GM23338 (cell line): ENCODE measurements around the gene RTN4RL2. TPM values are rescaled to one million over a fixed set of nuclear protein-coding genes. Genes with fewer than 3 reads are reported as not detected.
A peak's percentile ranks its signal among the peaks of the same experiment; 100 is the strongest.

Experiments
- ATAC-seq: fragments of 200-7000 bp; cut with Tn5 transposase; 3 replicates; pipeline ENCODE4 v1.9.1; 2020
- DNase-seq: peaks from one replicate; pipeline ENCODE4 v3.0.0-alpha.2; 2015; ENCODE audit warnings: low spot score
- H2AFZ ChIP-seq: fragments of 200-600 bp; sonication (generic); 2 replicates; pipeline ENCODE4 v1.8.0; 2016; ENCODE audit warnings: antibody characterized with exemption, mild to moderate bottlenecking, moderate library complexity
- H3F3A ChIP-seq: fragments of 200-600 bp; sonication (generic); replicated peaks from 2 replicates; pipeline ENCODE4 v1.8.0; 2017; ENCODE audit warnings: antibody characterized with exemption, mixed run types, low read depth
- H3K27ac ChIP-seq: fragments of 200-600 bp; sonication (generic); 2 replicates; pipeline ENCODE4 v1.6.1; 2016; ENCODE audit warnings: low read depth
- H3K27me3 ChIP-seq: fragments of 200-600 bp; sonication (generic); 2 replicates; pipeline ENCODE4 v1.8.0; 2016; ENCODE audit warnings: mild to moderate bottlenecking, mixed run types, moderate library complexity; ENCODE audit not compliant: insufficient read depth
- H3K36me3 ChIP-seq: fragments of 200-600 bp; sonication (generic); 2 replicates; pipeline ENCODE4 v1.8.0; 2016; ENCODE audit warnings: mild to moderate bottlenecking; ENCODE audit not compliant: insufficient read depth
- H3K4me1 ChIP-seq: fragments of 200-600 bp; sonication (generic); 2 replicates; pipeline ENCODE4 v1.8.0; 2016; ENCODE audit warnings: mild to moderate bottlenecking, moderate library complexity; ENCODE audit not compliant: insufficient read depth
- H3K4me2 ChIP-seq: fragments of 200-600 bp; sonication (generic); 2 replicates; pipeline ENCODE4 v1.7.1; 2017; ENCODE audit warnings: mixed run types
- H3K4me3 ChIP-seq: fragments of 200-600 bp; sonication (generic); 2 replicates; pipeline ENCODE4 v1.6.1; 2016; ENCODE audit warnings: mixed run types
- H3K79me2 ChIP-seq: fragments of 200-600 bp; sonication (generic); replicated peaks from 2 replicates; pipeline ENCODE4 v1.8.0; 2017; ENCODE audit warnings: mild to moderate bottlenecking; ENCODE audit not compliant: insufficient read depth
- H3K9me2 ChIP-seq: fragments of 200-600 bp; sonication (generic); 2 replicates; pipeline ENCODE4 v1.8.0; 2017; ENCODE audit not compliant: insufficient read depth
- H4K20me1 ChIP-seq: fragments of 200-600 bp; sonication (generic); replicated peaks from 2 replicates; pipeline ENCODE4 v1.8.0; 2017; ENCODE audit warnings: mild to moderate bottlenecking; ENCODE audit not compliant: insufficient read depth
- H3K27ac Mint-ChIP-seq: 2 replicates; pipeline ENCODE4 v1.8.0; 2020; ENCODE audit warnings: inconsistent platforms, mild to moderate bottlenecking, moderate library complexity, mixed read lengths
- H3K27me3 Mint-ChIP-seq: 3 replicates; pipeline ENCODE4 v1.8.0; 2022; ENCODE audit warnings: low read depth, mild to moderate bottlenecking, moderate library complexity, mixed read lengths, inconsistent platforms; ENCODE audit not compliant: insufficient read depth, poor library complexity
- H3K36me3 Mint-ChIP-seq: 3 replicates; pipeline ENCODE4 v1.8.0; 2021; ENCODE audit warnings: low read depth, mild to moderate bottlenecking, inconsistent platforms, moderate library complexity, mixed read lengths
- H3K4me1 Mint-ChIP-seq: 3 replicates; pipeline ENCODE4 v1.8.0; 2020; ENCODE audit warnings: mild to moderate bottlenecking, inconsistent platforms, mixed read lengths
- H3K4me3 Mint-ChIP-seq: 3 replicates; pipeline ENCODE4 v1.8.0; 2021; ENCODE audit warnings: moderate library complexity, mild to moderate bottlenecking, inconsistent platforms, mixed read lengths
- H3K9me3 Mint-ChIP-seq: 3 replicates; pipeline ENCODE4 v1.8.0; 2020; ENCODE audit warnings: moderate library complexity, mild to moderate bottlenecking, inconsistent platforms, mixed read lengths
- CREB1 ChIP-seq: fragments of 250-450 bp; sonication (Bioruptor Pico); IDR thresholded peaks from 2 replicates; pipeline ENCODE4 v1.5.0; 2020; ENCODE audit warnings: low read depth, mild to moderate bottlenecking, moderate library complexity
- EZH2 ChIP-seq: fragments of 200-600 bp; sonication (generic); IDR thresholded peaks from one replicate; pipeline ENCODE4 v1.8.0; 2017; ENCODE audit warnings: antibody characterized with exemption, mild to moderate bottlenecking, low read depth; ENCODE audit not compliant: unreplicated experiment
- EZH2phosphoT487 ChIP-seq: fragments of 200-600 bp; sonication (generic); IDR thresholded peaks from one replicate; pipeline ENCODE4 v1.8.1; 2018; ENCODE audit warnings: antibody characterized with exemption; ENCODE audit not compliant: unreplicated experiment
- JUNB ChIP-seq: IDR thresholded peaks from one replicate; pipeline ENCODE4 v1.6.1; 2016; ENCODE audit warnings: antibody characterized with exemption; ENCODE audit not compliant: unreplicated experiment
- NANOG ChIP-seq: IDR thresholded peaks from 2 replicates; pipeline ENCODE4 v1.6.1; 2016; ENCODE audit warnings: antibody characterized with exemption, borderline replicate concordance
- POLR2AphosphoS5 ChIP-seq: IDR thresholded peaks from 2 replicates; pipeline ENCODE4 v1.6.1; 2016; ENCODE audit warnings: antibody characterized with exemption, low read depth
- ZNF331 ChIP-seq: fragments of 250-450 bp; sonication (Bioruptor Pico); IDR thresholded peaks from 2 replicates; pipeline ENCODE4 v1.5.0; 2020; ENCODE audit warnings: low read depth, mild to moderate bottlenecking, moderate library complexity
- polyA plus RNA-seq: library from polyadenylated mRNA; unstranded; fragments of >200 nt; fragmentation: Nextera tagmentation; extraction: Ambion mirVana; gene quantifications from 2 replicates; pipeline ENCODE4 v1.2.1, GENCODE V29; 2016
- total RNA-seq: library from RNA; depleted of rRNA; stranded (reverse); fragments of >200 nt; shearing (Covaris generic); gene quantifications from 2 replicates; pipeline ENCODE4 v1.2.3, GENCODE V29; 2014
- TF ChIP-seq, protein P1 (sequence below), 2 experiments: fragments of 200-600 bp in 1 of 2; sonication (generic) in 1 of 2; conservative IDR thresholded peaks; 2 replicates each; pipeline versions ENCODE4 v1.5.1 to v1.6.1; 2016 to 2017; ENCODE audit warnings: antibody characterized with exemption in 2 of 2, low read depth in 2 of 2, mild to moderate bottlenecking in 2 of 2, moderate library complexity in 1 of 2
- TF ChIP-seq, protein P2 (sequence below): IDR thresholded peaks from 2 replicates; pipeline ENCODE4 v1.6.1; 2016; ENCODE audit warnings: antibody characterized with exemption

RTN4RL2 gene
- total and polyA plus RNA-seq, 2 experiments from 2014 or later, result 13.9 to 15.9 TPM

DNA sequence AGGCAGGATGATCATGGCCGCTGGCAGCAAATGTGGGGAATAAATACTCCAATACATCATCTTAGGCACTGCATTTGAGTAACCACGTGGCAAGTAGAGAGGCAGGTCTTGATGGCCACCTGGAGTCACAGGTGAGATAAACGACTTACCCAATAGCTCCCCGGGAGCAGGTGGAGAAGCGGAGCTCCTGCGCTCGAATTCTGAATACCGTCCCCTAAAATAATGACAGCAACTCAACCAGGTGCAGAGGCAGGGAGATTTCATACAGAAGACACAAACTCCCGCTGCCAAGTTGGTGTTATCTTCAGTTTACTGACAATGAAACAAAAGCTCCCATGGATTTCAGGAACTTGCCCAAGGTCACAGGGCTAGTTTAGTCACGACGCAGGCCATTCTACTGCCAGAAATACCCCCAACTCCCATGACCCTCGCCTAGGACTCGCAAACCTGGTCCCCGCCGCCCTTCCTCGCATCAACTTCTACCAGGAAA is 33.8 kb upstream of the RTN4RL2 start:
- no peak overlapping the region for H3K27ac Mint-ChIP-seq
- no peaks in the 10 kb centered on the region; the same call in 1 of the 2 replicates for H4K20me1 ChIP-seq
- no peaks in the 10 kb centered on the region for H3K9me3 Mint-ChIP-seq
- H3K9me2 ChIP-seq, result no peaks in the 10 kb centered on the region
- ATAC-seq (peak; percentile 32), DNase-seq (peak; percentile 50)
- H3K36me3 Mint-ChIP-seq, result peaks cover 21% of the 10 kb centered on the region
- peak overlapping the region; percentile 61 for H3K4me3 ChIP-seq
- H3K4me2 ChIP-seq, result peak overlapping the region; percentile 81
- peak overlapping the region; percentile 95 for H2AFZ ChIP-seq
- H3K4me3 Mint-ChIP-seq, result peak overlapping the region; percentile 82
- no peaks in the 10 kb centered on the region; the same call in 1 of the 2 replicates for H3K36me3 ChIP-seq
- no peaks in the 10 kb centered on the region; the same call in 1 of the 2 replicates for H3F3A ChIP-seq
- H3K4me1 Mint-ChIP-seq, result peaks cover 21% of the 10 kb centered on the region
- 0 out of 2 replicates have a peak, but pooled peaks cover 5% of the 10 kb centered on the region for H3K79me2 ChIP-seq
- peaks cover 15% of the 10 kb centered on the region for H3K4me1 ChIP-seq
- no peak overlapping the region for H3K27ac ChIP-seq
- H3K27me3 Mint-ChIP-seq, result peaks cover 21% of the 10 kb centered on the region
- TF ChIP-seq JUNB (no peak), NANOG (no peak), EZH2phosphoT487 (no peak), ZNF331 (CRISPR knock-in tag) (no peak), EZH2 (no peak)
- TF ChIP-seq, protein P1, sequence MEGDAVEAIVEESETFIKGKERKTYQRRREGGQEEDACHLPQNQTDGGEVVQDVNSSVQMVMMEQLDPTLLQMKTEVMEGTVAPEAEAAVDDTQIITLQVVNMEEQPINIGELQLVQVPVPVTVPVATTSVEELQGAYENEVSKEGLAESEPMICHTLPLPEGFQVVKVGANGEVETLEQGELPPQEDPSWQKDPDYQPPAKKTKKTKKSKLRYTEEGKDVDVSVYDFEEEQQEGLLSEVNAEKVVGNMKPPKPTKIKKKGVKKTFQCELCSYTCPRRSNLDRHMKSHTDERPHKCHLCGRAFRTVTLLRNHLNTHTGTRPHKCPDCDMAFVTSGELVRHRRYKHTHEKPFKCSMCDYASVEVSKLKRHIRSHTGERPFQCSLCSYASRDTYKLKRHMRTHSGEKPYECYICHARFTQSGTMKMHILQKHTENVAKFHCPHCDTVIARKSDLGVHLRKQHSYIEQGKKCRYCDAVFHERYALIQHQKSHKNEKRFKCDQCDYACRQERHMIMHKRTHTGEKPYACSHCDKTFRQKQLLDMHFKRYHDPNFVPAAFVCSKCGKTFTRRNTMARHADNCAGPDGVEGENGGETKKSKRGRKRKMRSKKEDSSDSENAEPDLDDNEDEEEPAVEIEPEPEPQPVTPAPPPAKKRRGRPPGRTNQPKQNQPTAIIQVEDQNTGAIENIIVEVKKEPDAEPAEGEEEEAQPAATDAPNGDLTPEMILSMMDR (conservative IDR thresholded peaks at IDR 0.05; ENCODE audit: low read depth in 2 of 2), result no peak
- H3K27me3 ChIP-seq, result peaks cover 13% of the 10 kb centered on the region; the same call in 1 of the 2 replicates

DNA sequence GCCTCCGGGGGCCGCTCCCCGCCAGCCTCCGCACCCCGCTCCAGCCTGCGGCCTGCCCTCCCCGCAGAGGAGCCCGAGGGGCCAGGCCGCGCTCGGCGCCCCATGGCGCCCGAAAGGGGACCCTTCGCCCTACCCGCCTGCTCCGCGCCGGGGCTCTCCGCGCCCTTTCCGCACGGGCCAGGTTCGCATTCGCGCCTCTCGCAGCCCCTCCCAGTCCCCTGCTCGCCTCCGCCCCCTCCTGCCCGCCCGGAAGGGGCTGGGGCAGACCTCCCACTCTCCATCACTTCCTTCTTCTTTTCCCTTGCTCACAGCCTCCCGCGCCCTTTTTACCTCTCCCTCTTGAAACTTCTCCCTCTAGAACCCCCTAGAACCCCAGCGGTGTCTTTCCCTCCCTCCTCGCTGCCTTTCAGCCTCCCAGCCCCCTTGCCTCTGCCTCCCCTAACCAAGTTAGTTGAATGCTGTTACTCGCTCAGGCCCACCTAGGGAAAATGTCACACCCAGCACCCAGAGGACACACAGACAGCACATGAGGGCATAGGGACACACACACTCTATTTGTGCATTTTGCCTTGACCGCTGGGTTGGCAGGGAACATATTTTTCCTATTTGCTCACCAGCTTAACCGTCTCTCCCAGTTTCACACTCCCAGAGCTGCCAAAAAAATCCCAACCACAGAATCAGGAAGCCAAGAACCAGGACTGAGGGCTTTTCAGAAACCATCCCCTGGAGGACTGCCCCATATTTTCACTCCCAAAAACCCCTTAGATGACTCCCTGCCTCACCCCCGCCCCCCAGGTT is 33.2 kb upstream of the RTN4RL2 start, which contains the start of gene SLC43A3:
SLC43A3 (minus strand) TSS at position 193 of the 798 bp plus-strand sequence. CDS start 949 bp downstream, outside the sequence.
- no peaks in the 10 kb centered on the region; the same call in 1 of the 2 replicates for H4K20me1 ChIP-seq
- H3K4me2 ChIP-seq, result peak within 1 kb of the TSS; percentile 81
- ATAC-seq (peak; percentile 95), DNase-seq (peak; percentile 88)
- Mint-ChIP-seq H3K27ac (no peak within 1 kb of the TSS), H3K36me3 (peaks cover 21% of the 10 kb centered on the region), H3K4me3 (peak within 1 kb of the TSS; percentile 82), H3K27me3 (peaks cover 21% of the 10 kb centered on the region), H3K4me1 (peaks cover 21% of the 10 kb centered on the region), H3K9me3 (no peaks in the 10 kb centered on the region)
- H3K4me1 ChIP-seq, result peaks cover 15% of the 10 kb centered on the region
- no peaks in the 10 kb centered on the region; the same call in 1 of the 2 replicates for H3K36me3 ChIP-seq
- H2AFZ ChIP-seq, result peak within 1 kb of the TSS; percentile 95
- 0 out of 2 replicates have a peak, but pooled peaks cover 5% of the 10 kb centered on the region for H3K79me2 ChIP-seq
- H3K27me3 ChIP-seq, result peaks cover 13% of the 10 kb centered on the region; the same call in 1 of the 2 replicates
- no peak within 1 kb of the TSS for H3K27ac ChIP-seq
- peak within 1 kb of the TSS; percentile 61 for H3K4me3 ChIP-seq
- no peaks in the 10 kb centered on the region for H3K9me2 ChIP-seq
- no peaks in the 10 kb centered on the region; the same call in 1 of the 2 replicates for H3F3A ChIP-seq
- TF ChIP-seq, protein P2, sequence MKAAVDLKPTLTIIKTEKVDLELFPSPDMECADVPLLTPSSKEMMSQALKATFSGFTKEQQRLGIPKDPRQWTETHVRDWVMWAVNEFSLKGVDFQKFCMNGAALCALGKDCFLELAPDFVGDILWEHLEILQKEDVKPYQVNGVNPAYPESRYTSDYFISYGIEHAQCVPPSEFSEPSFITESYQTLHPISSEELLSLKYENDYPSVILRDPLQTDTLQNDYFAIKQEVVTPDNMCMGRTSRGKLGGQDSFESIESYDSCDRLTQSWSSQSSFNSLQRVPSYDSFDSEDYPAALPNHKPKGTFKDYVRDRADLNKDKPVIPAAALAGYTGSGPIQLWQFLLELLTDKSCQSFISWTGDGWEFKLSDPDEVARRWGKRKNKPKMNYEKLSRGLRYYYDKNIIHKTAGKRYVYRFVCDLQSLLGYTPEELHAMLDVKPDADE, result no peak
- TF ChIP-seq, protein P1 (conservative IDR thresholded peaks at IDR 0.05; ENCODE audit: low read depth in 2 of 2), result 0 out of 4 replicates have a peak, but pooled peaks of 1 of the 2 experiments have one; percentile 3
- TF ChIP-seq POLR2AphosphoS5 (peak; percentile 64), NANOG (no peak), CREB1 (no peak)
